HG03571 (cell line): ENCODE data around the gene SMTNL1.

Source experiments
- ATAC-seq: cut with Tn5 transposase; IDR thresholded peaks from one replicate; pipeline ENCODE4 v1.9.1; 2021; ENCODE audit not compliant: unreplicated experiment

Gene SMTNL1

DNA sequence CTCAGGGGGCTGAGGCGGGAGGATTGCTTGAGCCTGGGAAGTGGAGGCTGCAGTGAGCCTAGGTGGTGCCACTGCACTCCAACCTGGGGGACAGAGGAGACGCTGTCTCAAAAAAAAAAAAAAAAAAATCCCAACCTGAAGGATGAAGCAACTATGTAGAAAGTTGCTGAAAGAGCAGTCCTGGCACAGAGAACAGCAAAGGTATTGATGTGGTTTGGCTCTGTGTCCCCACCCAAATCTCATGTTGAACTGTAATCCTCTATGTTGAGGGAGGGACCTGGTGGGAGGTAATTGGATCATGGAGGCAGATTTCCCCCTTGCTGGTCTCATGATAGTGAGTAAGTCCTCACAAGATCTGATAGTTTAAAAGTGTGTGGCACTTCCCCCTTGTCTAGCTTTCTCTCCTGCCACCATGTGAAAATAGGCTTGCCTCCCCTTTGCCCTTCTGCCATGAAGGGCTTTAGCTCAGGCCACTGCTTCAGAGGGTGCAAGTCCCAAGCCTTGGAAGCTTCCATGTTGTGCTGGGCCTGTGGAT, 49.4 kb downstream of the SMTNL1 start:
- no peak for ATAC-seq

GRCh38 chr11:57588046-57588710, 50.8 kb downstream of the SMTNL1 start:
- no peak for ATAC-seq

DNA sequence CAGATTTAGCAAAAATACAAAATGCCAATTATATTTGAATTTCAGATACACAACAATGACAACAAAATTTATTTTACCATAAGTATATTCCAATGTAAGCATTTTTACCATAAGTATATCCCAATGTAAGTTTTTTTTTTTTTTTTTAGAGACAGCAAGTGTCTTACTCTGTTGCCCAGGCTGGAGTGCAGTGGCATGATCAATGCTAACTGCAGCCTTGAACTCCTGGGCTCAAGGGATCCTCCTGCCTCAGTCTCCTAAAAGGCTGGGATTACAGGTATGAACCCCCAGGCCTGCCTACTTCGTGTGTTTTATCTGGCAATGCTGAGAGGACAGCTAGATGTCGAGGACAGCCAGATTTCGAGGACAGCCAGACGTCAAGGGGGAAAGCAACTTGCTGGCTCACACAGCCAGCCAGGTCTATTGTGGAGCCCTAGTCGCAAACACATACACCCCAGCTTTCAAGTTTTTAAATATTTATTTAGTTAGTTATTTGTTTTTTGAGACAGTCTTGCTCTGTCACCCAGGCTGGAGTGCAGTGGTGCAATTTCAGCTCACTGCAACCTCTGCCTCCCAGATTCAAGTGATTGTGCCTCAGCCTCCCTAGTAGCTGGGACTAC, 59.0 kb downstream of the SMTNL1 start:
- ATAC-seq = no peak

DNA sequence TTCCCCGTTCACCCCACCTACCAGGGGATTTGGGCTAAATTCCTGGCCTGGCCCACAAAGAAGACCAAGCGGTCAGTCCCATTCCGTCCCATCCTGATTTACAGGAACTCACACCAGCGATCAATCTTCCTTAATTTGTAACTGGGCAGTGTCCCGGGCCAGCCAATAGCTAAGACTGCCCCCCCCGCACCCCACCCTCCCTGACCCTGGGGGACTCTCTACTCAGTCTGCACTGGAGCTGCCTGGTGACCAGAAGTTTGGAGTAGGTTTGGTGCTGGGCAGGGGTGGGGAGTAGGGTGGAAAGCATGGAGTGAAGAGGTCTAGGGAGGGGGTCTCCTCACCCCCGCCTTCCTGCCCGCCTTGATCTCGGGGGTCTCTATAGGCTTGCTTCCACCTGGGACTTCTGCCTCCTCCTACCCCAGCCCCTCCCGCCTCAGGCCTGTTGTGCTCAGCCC, 60.1 kb downstream of the SMTNL1 start, which contains the start of gene SERPING1:
Gene SERPING1, plus strand, starts transcription at position 225 of the 455 bp plus-strand sequence. CDS start 586 bp downstream, outside the sequence.
- no peak for ATAC-seq

DNA sequence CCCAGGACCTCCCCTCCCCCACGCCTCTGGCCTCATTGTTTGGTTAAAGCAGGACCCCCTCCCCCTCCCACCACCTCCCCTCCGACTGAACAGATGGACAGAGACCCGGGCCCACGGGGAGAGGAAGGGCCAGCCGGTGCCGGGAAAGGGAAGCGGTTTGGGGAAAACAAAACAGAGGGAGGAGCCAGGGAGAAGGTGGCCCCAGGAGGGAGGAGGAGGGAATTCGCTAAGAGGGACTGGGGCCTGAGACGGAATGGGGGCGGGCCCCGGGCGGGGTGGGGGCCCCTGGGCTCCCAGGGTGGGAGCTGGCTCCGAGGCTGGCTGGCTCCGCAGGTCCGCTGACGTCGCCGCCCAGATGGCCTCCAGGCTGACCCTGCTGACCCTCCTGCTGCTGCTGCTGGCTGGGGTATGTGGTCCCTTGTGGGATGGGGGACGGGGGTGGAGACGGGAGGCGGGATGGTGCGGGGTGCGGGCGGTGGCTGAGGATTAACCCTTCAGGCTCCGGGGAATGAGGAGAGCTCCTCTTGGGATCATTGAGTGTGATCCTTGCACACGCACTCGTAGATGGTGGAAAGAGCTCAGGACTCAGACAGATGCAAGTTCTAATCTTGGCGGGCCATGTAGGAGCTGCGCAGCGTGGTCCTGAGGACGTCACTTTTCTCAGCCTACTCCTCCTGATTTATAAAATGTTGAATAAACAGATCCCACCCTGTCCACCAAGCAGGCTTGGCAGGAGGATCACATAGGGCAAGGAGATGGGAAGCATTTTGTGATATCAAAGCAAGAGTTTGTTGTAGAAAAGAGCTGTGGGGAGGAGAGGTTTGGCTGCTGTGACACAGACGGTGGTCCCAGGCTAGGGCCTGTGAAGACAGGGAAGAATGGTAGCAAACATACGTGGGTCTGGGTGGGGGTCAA, 60.8 kb downstream of the SMTNL1 start:
- ATAC-seq = no peak

DNA sequence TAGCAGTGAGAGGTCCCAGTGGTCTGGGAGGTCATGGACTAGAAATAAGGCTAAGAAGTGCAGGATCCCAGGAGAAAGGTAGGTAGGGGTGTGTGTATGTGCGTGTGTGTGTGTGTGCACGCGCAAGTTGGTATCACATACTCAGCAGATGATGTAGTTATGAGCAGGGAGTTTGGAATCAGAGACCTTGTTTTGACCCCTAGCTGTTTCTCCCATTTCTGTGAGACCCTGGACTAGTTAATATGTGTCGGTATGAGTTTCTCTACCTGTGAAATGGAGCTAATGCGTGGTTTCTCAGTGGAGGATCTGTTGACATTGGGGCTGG, 61.4 kb downstream of the SMTNL1 start:
- ATAC-seq = no peak

GRCh38 chr11:57599381-57599780, 62.0 kb downstream of the SMTNL1 start:
- ATAC-seq = no peak
